Lower leg skin (tissue), 4 donors: ENCODE measurements around the gene DMD. TPM values are rescaled to one million over a fixed set of nuclear protein-coding genes. Genes with fewer than 3 reads are reported as not detected.

Experiments
- DNase-seq, 2 donors: peaks; one replicate each; pipeline ENCODE4 v3.0.0-alpha.2; 2019; ENCODE audit warnings: low spot score in 2 of 2
- H3K4me3 ChIP-seq: fragments of 200-600 bp; sonication (generic); 2 replicates; pipeline ENCODE4 v1.5.1; 2017; ENCODE audit warnings: mild to moderate bottlenecking, low read depth; ENCODE audit not compliant: poor library complexity, severe bottlenecking
- POLR2A ChIP-seq, 2 donors: fragments of 450-650 bp; IDR thresholded peaks; one replicate each; pipeline ENCODE4 v1.6.1; 2016 to 2017; ENCODE audit warnings: antibody characterized with exemption in 2 of 2, mild to moderate bottlenecking in 1 of 2, moderate library complexity in 1 of 2
- WGBS, 2 donors: methylation state at CpG; one replicate each; pipeline ENCODE4 v1.1.5; 2018; 5-methylcytosine and 5-hydroxymethylcytosine counted together
- intact Hi-C: fragments of 100-400 bp; cut with DNase I; formaldehyde crosslinking; loops from one replicate; pipeline ENCODE4 v1.15.0; 2023; ENCODE audit warnings: low total_unique reads
- total RNA-seq, 4 donors: library from RNA; depleted of rRNA; stranded (reverse); fragments of >200 nt; gene quantifications; one replicate each; pipeline ENCODE4 v1.1.0, GENCODE V29; 2016
- TF ChIP-seq, protein P1 (sequence below), 3 donors: fragments of 450-650 bp; IDR thresholded peaks; one replicate each; pipeline ENCODE4 v1.5.1; 2016; ENCODE audit warnings: antibody characterized with exemption in 3 of 3, mild to moderate bottlenecking in 3 of 3, moderate library complexity in 2 of 3

Gene DMD
- total RNA-seq, 4 donors from 2014 or later: 23.0 to 27.5 (median 26.7) TPM

DNA sequence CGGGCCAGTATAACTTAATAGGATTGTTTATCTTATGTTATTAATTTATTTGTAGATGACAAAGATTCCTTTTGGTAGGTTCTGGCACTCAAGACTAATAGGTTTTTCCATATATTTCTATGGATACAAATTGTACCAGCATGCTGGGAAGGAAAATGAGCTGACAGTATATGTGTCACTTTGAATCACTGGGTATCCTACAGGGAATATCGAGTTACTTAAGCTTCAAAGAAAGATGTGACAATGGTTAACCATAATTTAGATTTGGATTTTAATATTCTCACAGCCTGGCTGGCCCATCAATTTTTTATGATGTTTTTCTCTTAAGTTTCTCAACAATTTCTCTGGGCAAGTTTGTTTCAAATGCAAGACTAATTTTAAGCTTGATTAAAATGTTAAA, 1640.7 kb downstream of the DMD start:
- TF ChIP-seq, protein P1, sequence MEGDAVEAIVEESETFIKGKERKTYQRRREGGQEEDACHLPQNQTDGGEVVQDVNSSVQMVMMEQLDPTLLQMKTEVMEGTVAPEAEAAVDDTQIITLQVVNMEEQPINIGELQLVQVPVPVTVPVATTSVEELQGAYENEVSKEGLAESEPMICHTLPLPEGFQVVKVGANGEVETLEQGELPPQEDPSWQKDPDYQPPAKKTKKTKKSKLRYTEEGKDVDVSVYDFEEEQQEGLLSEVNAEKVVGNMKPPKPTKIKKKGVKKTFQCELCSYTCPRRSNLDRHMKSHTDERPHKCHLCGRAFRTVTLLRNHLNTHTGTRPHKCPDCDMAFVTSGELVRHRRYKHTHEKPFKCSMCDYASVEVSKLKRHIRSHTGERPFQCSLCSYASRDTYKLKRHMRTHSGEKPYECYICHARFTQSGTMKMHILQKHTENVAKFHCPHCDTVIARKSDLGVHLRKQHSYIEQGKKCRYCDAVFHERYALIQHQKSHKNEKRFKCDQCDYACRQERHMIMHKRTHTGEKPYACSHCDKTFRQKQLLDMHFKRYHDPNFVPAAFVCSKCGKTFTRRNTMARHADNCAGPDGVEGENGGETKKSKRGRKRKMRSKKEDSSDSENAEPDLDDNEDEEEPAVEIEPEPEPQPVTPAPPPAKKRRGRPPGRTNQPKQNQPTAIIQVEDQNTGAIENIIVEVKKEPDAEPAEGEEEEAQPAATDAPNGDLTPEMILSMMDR (IDR thresholded peaks at IDR 0.05): no peak
- TF ChIP-seq POLR2A (IDR thresholded peaks at IDR 0.05): no peak
- WGBS, 2 donors: 73 to 82% methylated on average over 2 of the region's 2 CpGs
- DNase-seq: no peak
- intact Hi-C loops: no loop called here
- no peak overlapping the region for H3K4me3 ChIP-seq

DNA sequence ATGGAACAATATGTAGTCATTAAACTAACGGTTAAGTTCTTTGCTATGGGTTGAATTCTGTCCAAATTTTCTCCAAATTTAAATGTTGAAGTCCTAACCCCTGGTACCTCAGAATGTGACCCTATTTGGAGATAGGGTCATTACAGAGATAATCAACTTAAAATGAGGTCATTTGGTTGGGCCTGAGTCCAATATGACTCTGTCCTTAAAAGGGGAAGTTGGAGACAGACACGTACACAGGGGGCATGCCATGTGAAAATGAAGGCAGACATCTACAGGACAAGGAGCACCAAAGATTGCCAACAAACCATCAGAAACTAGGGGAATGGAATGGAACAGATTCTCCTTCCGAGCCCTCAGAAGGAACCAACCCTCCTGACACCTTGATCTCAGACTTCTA, 1647.6 kb downstream of the DMD start:
- intact Hi-C loops: no loop called here
- TF ChIP-seq, protein P1 (IDR thresholded peaks at IDR 0.05): no peak
- TF ChIP-seq POLR2A (IDR thresholded peaks at IDR 0.05): no peak
- no peak for DNase-seq
- H3K4me3 ChIP-seq: no peak overlapping the region
- 58 to 64% methylated on average over 3 of the region's 3 CpGs for WGBS, 2 donors

DNA sequence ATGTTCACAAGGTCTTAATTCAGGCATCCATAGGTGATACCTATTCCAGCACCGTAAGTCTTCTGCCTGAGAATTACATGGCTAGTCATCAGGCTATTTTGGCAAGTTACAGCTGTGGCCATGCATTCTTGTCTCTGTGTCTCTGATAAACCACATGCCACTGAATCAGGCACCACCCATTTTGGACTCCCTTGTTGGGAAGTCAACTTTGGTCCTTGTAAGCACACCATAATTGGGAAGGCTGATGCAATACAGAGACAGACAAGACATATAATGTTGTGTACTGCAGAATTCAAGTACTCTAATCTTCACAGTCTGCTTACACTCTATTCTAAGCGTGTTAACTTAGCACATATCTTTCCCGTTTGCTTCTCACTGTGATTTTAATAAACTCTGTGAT, 1655.8 kb downstream of the DMD start:
- intact Hi-C loops: no loop called here
- no peak for DNase-seq
- WGBS, 2 donors: 82 to 98% methylated on average over 3 of the region's 3 CpGs
- TF ChIP-seq POLR2A (IDR thresholded peaks at IDR 0.05): no peak
- TF ChIP-seq, protein P1 (IDR thresholded peaks at IDR 0.05): no peak
- no peak overlapping the region for H3K4me3 ChIP-seq

DNA sequence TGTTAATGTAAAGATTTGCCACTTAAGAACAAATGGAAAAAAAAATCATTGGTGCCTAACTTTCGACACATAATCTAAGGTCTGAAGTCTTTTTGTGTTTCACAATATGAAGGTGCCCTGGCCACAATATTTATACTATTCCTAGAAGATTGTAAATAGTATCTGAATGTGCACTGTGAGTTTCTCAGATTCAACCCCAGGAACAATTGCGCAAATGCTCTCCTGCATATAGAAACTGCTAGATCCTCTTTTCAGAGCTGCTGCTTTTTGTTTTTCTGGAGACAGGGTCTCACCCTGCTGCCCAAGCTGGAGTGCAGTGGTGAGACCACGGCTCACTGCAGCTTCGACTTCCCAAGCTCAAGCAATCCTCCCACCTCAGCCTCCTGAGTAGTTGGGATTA, 1659.4 kb downstream of the DMD start:
- intact Hi-C loops: no loop called here
- no peak for DNase-seq
- TF ChIP-seq POLR2A (IDR thresholded peaks at IDR 0.05): no peak
- TF ChIP-seq, protein P1 (IDR thresholded peaks at IDR 0.05): no peak
- H3K4me3 ChIP-seq: no peak overlapping the region
- 79 to 96% methylated on average over 4 of the region's 4 CpGs for WGBS, 2 donors

DNA sequence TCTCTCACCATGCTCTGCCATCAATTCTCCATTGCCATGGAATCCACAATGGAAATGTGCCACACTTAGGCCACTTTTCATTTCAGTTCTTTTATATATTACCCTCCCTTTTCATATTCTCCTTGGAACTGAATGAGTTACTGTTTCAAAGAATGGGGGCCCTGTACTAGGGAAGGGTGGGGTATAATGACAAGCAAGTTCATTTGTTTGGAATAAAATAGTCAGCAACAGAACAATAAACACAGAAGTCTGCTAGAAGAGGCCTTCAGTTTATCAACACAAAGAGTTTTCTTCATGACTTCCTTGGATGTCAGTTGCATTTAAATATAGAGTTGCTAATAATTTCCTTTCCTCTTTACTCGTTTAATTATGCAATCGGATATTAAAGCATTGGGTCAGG, 1661.2 kb downstream of the DMD start:
- intact Hi-C loops: no loop called here
- H3K4me3 ChIP-seq: no peak overlapping the region
- no peak for TF ChIP-seq POLR2A (IDR thresholded peaks at IDR 0.05)
- TF ChIP-seq, protein P1 (IDR thresholded peaks at IDR 0.05): no peak
- WGBS, 2 donors: 64 to 77% methylated on average over 2 of the region's 2 CpGs
- no peak for DNase-seq

DNA sequence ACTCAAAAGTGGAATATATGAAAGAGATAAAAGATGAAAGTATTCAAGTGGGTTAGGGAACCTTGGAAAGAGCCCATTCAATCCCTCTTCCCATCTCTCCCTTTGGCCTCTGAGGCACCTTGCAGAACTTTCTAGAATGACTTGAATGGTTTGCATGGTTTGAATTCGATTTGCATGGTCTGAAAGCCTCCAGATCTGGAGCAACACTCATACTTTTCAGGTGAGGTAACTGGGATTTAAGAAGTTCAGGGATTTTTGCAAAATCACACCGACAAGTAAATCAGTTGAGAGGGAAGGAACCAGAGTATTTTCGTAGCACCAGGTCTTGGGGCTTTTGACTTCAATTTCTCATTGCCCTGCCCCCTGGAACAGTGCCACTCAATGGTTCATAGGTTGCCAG, 1663.5 kb downstream of the DMD start:
- 61 to 77% methylated on average over 3 of the region's 3 CpGs for WGBS, 2 donors
- TF ChIP-seq, protein P1 (IDR thresholded peaks at IDR 0.05): no peak
- no peak for TF ChIP-seq POLR2A (IDR thresholded peaks at IDR 0.05)

More for the DNA sequence above, 1663.5 kb downstream of the DMD start:
- no peak for DNase-seq
- intact Hi-C loops: no loop called here
- no peak overlapping the region for H3K4me3 ChIP-seq
